ENCODE data around the gene SNX21.
A peak's percentile ranks its signal among the peaks of the same experiment; 100 is the strongest.
"Not testable (repeated sequence)": the region's sequence is repeated elsewhere in the genome, so short reads cannot be mapped to it uniquely, and the experiment has no call there.

The SNX21 gene

DNA sequence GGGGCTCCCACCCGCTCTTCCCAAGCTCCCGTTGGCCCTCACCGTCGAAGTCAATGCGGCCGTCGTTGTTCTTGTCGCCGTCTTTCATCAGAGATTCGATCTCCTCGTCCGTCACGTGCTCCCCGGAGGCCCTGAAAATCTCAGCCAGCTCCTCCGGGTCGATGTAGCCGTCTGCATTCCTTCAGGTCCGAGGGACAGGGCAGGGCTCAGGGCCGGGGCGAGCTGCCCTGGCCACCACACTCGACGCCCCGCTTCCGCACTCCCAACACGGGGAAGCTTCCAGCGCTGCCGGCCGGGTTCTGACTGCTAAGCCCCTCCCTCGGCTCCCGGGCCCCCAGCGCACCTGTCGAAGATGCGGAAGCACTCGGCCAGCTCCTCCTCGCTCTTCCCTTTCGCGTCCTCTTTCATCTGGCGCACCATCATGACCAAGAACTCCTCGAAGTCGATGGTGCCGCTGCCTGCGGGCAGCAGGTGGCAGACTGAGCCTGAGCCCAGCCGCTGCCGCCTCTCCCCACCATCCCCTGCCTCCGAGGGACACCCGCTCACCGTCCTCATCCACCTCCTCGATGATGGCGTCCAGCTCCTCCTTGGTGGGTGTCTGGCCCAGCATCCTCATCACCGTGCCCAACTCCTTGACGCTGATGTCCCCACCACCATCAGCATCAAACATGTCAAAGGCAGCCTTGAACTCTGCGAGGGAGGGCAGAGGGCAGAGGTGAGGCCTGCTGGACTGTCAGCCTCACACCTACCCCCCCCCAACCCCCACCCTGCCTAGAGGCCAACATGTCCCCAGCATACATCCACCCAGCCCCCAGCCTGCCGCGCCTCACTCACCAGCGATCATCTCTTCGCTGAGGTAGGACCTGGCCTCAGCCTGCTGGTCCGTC lies 9.4 kb upstream of the SNX21 start:
- DNase-seq: no peak

DNA sequence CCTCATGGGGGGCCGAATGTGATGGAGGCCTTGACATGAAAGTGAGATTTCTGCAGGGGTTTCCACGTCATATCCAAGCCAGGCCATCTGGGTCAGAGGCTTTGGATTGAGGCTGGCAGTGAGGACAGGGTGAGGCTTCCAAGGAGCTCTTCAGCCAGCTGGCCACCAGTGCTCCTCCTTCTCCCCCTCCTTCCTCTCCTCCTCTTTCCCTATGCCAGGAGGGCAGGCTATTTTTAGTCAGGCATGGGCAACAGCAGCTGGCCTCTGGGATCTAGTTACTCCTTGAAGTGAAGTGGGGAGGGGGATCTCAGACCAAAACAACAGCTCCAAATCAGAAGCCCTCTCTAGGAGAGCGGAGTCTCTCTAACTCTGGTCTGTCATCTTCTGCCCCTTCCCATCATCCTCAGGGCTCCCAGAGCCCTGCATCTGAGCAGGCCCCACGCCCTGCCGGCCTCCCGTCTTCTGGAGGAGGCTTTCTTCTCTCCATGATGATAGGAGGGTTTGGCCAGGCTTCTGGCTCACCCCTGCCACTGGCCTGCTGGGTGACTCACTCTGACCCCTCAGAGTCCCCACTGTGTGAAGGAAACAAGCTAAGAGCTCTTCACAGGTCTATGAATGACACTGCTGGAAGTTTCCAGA lies 7.1 kb upstream of the SNX21 start:
- no peak for DNase-seq

GRCh38 chr20:45827030-45827652 lies 6.5 kb upstream of the SNX21 start, which contains the start of gene TNNC2:
Gene TNNC2, minus strand, starts transcription at chr20:45827312. Its CDS starts 64 bp downstream, at chr20:45827248.
- DNase-seq: no peak

- no peak for DNase-seq
Observed at GRCh38 chr20:45827712-45828111, 5.9 kb upstream of the SNX21 start.

DNA sequence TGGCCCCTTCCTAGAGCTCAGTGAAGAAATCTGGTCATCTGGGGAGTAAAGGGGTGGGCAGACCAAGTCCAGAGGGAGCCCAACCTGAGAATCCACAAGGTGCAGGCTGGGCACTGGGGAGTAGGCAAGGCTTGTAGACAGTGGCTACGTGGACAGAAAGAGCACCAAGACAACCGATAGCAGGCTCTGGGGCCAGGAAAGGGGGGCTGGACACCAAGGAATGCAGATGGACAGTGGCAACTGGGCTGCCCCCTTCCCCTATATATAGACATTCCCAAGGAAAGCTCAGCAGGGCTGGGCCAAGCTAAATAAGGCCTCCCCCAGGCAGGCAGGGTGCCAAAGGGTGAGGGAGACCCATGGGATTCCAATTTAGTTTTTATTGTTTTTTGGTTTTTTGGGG lies 5.0 kb upstream of the SNX21 start:
- DNase-seq: no peak

DNA sequence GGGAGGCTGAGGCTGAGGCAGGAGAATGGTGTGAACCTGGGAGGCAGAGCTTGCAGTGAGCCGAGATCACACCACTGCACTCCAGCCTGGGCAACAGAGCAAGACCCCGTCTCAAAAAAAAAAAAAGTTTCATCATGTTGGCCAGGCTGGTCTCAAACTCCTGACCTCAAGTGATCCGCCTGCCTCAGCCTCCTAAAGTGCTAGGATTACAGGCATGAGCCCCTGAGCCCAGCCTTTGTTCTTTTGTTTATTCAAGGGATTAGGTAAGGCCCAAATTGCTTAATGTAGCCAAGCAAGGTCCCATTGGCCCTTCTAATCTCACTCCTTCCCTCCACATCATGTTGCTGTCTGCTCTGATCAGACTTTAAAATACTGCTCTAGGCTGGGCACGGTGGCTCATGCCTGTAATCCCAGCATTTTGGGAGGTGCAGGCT lies 3.9 kb upstream of the SNX21 start:
- DNase-seq: not testable (repeated sequence)

- no peak for DNase-seq
Observed at GRCh38 chr20:45832619-45833018, 980 bp upstream of the SNX21 start.

DNA sequence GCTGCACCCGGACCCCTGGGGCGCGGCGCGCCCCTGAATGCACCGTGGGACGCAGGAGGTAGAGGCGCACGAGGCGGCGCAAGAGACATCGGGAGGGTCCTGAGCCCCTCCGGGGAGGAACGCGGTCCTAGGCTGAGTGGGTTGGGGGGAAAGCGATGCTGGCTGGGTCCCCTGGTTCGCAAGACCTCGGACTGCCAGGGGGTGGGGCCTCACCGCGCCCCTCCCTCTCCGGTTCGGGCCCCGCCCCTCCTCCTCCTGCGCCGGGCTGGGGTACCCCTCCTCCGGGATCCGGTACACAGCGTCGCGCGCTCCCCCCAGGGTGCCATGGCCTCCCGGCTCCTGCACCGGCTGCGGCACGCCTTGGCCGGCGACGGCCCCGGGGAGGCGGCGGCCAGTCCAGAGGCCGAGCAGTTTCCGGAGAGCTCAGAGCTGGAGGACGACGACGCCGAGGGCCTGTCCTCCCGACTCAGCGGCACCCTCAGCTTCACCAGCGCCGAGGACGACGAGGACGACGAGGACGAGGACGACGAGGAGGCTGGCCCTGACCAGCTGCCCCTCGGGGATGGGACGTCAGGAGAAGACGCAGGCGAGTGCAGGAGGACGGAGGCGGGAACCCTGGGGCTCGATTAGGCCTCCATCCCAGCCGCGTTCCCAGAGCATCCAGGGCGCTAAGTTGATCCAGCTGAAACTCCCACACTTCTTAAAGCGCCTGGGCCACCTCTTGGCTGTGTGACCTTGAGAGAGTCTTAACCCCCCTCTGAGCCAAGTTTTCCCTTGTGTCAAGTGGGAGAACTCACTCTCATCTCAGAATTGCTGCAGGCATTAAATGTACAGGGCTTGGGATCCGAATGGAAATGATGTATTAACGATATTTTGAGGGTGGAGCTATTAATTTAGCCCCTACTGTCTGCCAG lies 541 bp downstream of the SNX21 start:
- peak; percentile 44 for DNase-seq

- DNase-seq: no peak
Observed at GRCh38 chr20:45834797-45835161, 1.2 kb downstream of the SNX21 start.

DNA sequence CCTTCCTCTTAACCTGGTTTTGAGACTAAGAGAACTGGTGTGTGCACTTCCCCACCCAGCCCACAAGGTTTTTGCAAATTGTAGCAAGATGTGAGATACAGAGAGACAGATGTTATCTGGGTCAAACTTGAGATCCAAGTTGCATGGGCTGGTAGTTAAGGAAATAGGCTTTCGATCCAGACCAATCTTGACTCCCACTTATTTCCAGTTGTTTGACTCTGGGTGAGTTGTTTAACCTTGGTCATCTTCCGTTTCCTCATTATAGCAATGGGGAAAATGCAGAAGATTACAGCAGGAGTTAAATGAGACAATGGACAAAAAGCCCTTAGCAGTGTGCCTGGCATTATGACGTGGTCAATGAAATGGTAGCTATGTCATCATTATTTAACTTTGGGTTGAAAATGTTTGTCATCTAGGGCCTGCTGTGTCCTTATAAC lies 1.7 kb downstream of the SNX21 start:
- no peak for DNase-seq

DNA sequence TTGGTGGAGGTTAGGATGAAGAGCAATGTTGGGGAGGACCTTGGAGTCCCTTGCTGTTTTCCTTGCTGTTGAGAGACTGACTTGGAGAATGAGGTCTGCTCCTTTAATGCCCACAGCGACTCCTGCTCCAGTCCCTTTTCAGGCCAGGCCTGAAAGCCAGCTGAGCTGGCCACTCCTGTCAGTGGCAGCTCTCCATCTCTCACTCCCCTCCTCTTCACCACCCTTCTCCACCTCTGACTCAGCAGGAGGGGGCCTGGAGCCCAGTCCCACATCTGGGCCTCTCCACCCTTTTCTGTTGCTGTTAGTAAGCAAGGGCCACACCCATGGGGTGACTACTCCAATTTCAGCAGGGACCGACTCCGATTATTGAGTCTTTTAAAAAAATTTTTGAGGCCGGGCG lies 2.2 kb downstream of the SNX21 start:
- peak; percentile 47 for DNase-seq

GRCh38 chr20:45836841-45837240 lies 3.2 kb downstream of the SNX21 start:
- DNase-seq: no peak

DNA sequence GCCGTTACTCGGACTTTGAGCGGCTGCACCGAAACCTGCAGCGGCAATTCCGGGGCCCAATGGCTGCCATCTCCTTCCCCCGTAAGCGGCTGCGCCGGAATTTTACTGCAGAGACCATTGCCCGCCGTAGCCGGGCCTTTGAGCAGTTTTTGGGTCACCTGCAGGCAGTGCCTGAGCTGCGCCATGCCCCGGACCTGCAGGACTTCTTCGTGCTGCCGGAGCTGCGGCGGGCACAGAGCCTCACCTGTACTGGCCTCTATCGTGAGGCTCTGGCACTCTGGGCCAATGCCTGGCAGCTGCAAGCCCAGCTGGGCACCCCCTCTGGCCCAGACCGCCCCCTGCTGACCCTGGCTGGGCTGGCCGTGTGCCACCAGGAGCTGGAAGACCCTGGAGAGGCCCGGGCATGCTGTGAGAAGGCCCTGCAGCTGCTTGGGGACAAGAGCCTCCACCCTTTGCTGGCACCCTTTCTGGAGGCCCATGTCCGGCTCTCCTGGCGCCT lies 7.2 kb downstream of the SNX21 start:
- DNase-seq: no peak

- DNase-seq: no peak
Observed at GRCh38 chr20:45841407-45842129, 8.0 kb downstream of the SNX21 start.

DNA sequence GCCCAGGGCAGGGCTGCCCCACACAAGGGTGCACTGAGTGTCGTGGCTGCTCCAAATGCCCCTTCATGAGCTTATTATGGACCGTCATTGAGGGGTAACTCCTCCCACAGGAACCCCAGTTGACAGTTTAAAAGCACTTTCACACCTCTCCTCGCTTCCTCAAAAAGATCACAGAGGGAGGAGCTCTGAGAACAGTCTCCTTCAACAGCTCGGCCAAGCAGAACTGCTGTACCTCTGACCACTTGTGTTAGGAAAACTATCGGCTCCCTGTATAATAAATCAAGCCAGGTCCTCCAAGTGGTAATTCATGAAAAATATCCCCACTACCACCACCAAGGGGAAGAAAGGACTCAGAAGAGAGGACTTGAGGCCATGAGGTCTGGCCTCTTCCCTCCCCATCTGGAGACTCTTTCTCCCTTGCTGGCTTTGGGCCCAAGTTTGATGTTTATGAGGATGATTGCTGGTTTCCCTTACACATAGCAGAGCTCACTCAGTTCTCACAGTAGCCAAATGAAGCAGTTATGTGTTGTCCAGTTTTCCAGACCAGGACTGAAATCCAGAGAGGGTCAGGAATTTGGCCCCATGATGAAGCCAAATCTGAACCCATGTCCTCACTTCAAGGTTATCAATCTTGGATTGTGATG lies 8.7 kb downstream of the SNX21 start:
- peak; percentile 30 for DNase-seq

DNA sequence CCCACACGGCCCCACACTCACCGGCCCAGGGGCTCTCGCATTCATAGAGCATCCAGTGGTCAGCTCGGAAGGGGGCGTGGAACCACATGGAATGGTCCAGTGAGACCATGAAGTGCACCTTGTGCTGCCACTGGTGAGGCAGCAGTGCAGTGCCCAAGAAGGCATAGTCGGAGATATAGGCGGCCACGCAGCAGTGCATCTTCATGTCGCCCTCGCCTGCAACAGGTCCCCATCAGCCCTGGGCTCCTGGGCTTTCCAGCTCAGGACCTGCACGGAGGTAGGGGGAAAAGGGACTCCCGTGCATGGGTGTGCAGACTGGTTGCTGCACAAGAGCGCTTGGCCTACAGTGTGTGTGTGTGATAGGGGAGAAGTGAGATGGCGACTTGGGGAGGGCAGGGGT lies 9.9 kb downstream of the SNX21 start:
- DNase-seq: no peak

DNA sequence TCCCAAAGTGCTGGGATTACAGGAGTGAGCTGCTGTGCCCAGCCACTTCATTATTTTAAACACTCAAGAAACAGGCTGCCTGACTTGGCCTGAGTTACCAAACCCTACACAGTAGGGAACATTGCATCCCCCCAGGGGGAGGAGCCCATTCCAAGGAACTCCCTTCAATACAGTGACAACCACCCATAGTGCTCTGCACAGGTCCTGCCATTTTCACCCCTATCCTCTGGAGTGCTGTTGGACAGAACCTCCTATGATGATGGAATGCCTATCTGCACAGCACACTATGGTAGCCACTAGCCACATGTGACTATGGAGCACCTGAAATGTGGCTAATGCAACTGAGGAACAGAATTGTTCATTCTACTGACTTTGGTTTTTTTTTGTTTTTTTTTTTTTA lies 11.9 kb downstream of the SNX21 start:
- DNase-seq: no peak

- DNase-seq: no peak
Observed at GRCh38 chr20:45848421-45848820, 14.8 kb downstream of the SNX21 start.

GRCh38 chr20:45848969-45849582 lies 15.5 kb downstream of the SNX21 start:
- DNase-seq: no peak

DNA sequence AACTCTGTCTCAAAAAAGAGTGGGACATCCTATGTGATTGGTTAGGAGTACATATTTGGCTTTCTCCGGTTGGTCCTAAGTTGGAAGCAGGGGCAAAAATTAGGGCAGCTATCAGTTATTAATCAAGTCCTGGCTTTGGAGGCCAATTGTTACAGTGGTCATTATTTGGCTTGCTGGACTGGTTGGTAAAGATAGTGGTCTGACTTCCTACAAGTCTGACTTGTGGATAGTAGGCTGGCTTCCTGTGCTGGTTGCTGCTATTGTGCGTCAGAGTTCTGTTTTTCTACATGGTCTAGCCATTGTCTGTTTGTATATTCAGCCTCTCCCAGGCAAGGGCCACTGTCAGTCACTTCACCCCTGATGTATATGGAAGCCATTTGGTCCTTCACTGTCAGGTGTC lies 16.6 kb downstream of the SNX21 start:
- no peak for DNase-seq

GRCh38 chr20:45850926-45851325 lies 17.3 kb downstream of the SNX21 start:
- no peak for DNase-seq

Data from HCEC 1CT (cell line).